Renal pelvis (tissue), 12 donors: ENCODE data around the gene PUM1. TPM values are rescaled to one million over a fixed set of nuclear protein-coding genes. Genes with fewer than 3 reads are reported as not detected.
A peak's percentile ranks its signal among the peaks of the same experiment; 100 is the strongest.
"Not testable (repeated sequence)": the region's sequence is repeated elsewhere in the genome, so short reads cannot be mapped to it uniquely, and the experiment has no call there.

ENCODE experiments used
- DNase-seq: peaks from one replicate; pipeline ENCODE4 v3.0.0-alpha.2; 2013
- long read RNA-seq, 16 experiments: transcript quantifications; one replicate each; lab custom pipeline, GENCODE V29; 2026
- polyA plus RNA-seq, 3 donors: library from polyadenylated mRNA; unstranded; fragments of 120-200 nt; gene quantifications; one replicate each; pipeline ENCODE4 v1.2.1, GENCODE V29; 2013; ENCODE audit not compliant: insufficient read length in 3 of 3

PUM1 gene
- 100 to 1,000 TPM; 114 to 131 (median 116) TPM for polyA plus RNA-seq
- long read RNA-seq, donor 1, full-length matches to known transcripts: 3 of 8 reads
- long read RNA-seq, donor 1, partial matches to known transcripts: 5 of 8 reads
- long read RNA-seq, donor 1, other reads (novel, unspliced or antisense): 0 of 8 reads
- long read RNA-seq, donor 2, full-length matches to known transcripts: 3 of 3 reads
- long read RNA-seq, donor 2, partial matches to known transcripts: 0 of 3 reads
- long read RNA-seq, donor 2, other reads (novel, unspliced or antisense): 0 of 3 reads
- long read RNA-seq, donor 3, full-length matches to known transcripts: 4 of 11 reads
- long read RNA-seq, donor 3, partial matches to known transcripts: 7 of 11 reads
- long read RNA-seq, donor 3, other reads (novel, unspliced or antisense): 0 of 11 reads
- long read RNA-seq, donor 4, full-length matches to known transcripts: 2 of 14 reads
- long read RNA-seq, donor 4, partial matches to known transcripts: 12 of 14 reads
- long read RNA-seq, donor 4, other reads (novel, unspliced or antisense): 0 of 14 reads
- long read RNA-seq, donor 5: 0 reads
- long read RNA-seq, donor 6, full-length matches to known transcripts: 2 of 26 reads
- long read RNA-seq, donor 6, partial matches to known transcripts: 24 of 26 reads
- long read RNA-seq, donor 6, other reads (novel, unspliced or antisense): 0 of 26 reads
- long read RNA-seq, donor 7, partial matches to known transcripts: 78 of 79 reads
- long read RNA-seq, donor 7, other reads (novel, unspliced or antisense): 0 of 79 reads
- long read RNA-seq, donor 8, full-length matches to known transcripts: 2 of 2 reads
- long read RNA-seq, donor 8, partial matches to known transcripts: 0 of 2 reads
- long read RNA-seq, donor 8, other reads (novel, unspliced or antisense): 0 of 2 reads
- long read RNA-seq, donor 9, full-length matches to known transcripts: 2 of 30 reads
- long read RNA-seq, donor 9, partial matches to known transcripts: 28 of 30 reads
- long read RNA-seq, donor 9, other reads (novel, unspliced or antisense): 0 of 30 reads
- long read RNA-seq, donor 10, full-length matches to known transcripts: 3 of 31 reads
- long read RNA-seq, donor 10, partial matches to known transcripts: 28 of 31 reads
- long read RNA-seq, donor 10, other reads (novel, unspliced or antisense): 0 of 31 reads
- long read RNA-seq, donor 11, partial matches to known transcripts: 6 of 7 reads
- long read RNA-seq, donor 11, other reads (novel, unspliced or antisense): 0 of 7 reads
- long read RNA-seq, donor 12, full-length matches to known transcripts: 7 of 37 reads
- long read RNA-seq, donor 12, partial matches to known transcripts: 30 of 37 reads
- long read RNA-seq, donor 12, other reads (novel, unspliced or antisense): 0 of 37 reads
- long read RNA-seq, donor 13: 0 reads
- long read RNA-seq, donor 14: 0 reads
- long read RNA-seq, donor 15, full-length matches to known transcripts: 5 of 27 reads
- long read RNA-seq, donor 15, partial matches to known transcripts: 22 of 27 reads
- long read RNA-seq, donor 15, other reads (novel, unspliced or antisense): 0 of 27 reads
- long read RNA-seq, donor 16, full-length matches to known transcripts: 6 of 32 reads
- long read RNA-seq, donor 16, partial matches to known transcripts: 26 of 32 reads
- long read RNA-seq, donor 16, other reads (novel, unspliced or antisense): 0 of 32 reads

GRCh38 chr1:31065310-31066217, at the start of gene PUM1:
Gene PUM1, minus strand, starts transcription at chr1:31065717. Its CDS starts 6,151 bp downstream, at chr1:31059566.
- peak; percentile 97 for DNase-seq

GRCh38 chr1:31112266-31112935, 46.9 kb upstream of the PUM1 start:
- peak; percentile 21 for DNase-seq

- no peak for DNase-seq
Observed at GRCh38 chr1:31111290-31111951, 45.9 kb upstream of the PUM1 start.

- no peak for DNase-seq
Observed at GRCh38 chr1:31110846-31111245, 45.3 kb upstream of the PUM1 start.

GRCh38 chr1:31108861-31109260, 43.3 kb upstream of the PUM1 start:
- DNase-seq: no peak

GRCh38 chr1:31105646-31106045, 40.1 kb upstream of the PUM1 start:
- DNase-seq: no peak

GRCh38 chr1:31102501-31102950, 37.0 kb upstream of the PUM1 start:
- no peak for DNase-seq

- no peak for DNase-seq
Observed at GRCh38 chr1:31101147-31101502, 35.6 kb upstream of the PUM1 start.

GRCh38 chr1:31099293-31100032, 33.9 kb upstream of the PUM1 start:
- peak; percentile 46 for DNase-seq

- no peak for DNase-seq
Observed at GRCh38 chr1:31095985-31096384, 30.5 kb upstream of the PUM1 start.

- no peak for DNase-seq
Observed at GRCh38 chr1:31095298-31095981, 29.9 kb upstream of the PUM1 start.

- not testable (repeated sequence) for DNase-seq
Observed at GRCh38 chr1:31088081-31088480, 22.6 kb upstream of the PUM1 start.

- DNase-seq: no peak
Observed at GRCh38 chr1:31084782-31085569, 19.5 kb upstream of the PUM1 start.

- DNase-seq: no peak
Observed at GRCh38 chr1:31082385-31082784, 16.9 kb upstream of the PUM1 start.

GRCh38 chr1:31073044-31073443, 7.5 kb upstream of the PUM1 start:
- DNase-seq: no peak

- DNase-seq: no peak
Observed at GRCh38 chr1:31072304-31072746, 6.8 kb upstream of the PUM1 start.
